Subcutaneous abdominal adipose tissue (tissue), 5 donors: ENCODE results near the gene SH2D3A.
"Not testable (repeated sequence)": the region's sequence is repeated elsewhere in the genome, so short reads cannot be mapped to it uniquely, and the experiment has no call there.

Source experiments
- H3K27ac ChIP-seq: one replicate; pipeline ENCODE4 v1.7.0; 2013; ENCODE audit warnings: low read depth, mild to moderate bottlenecking, inconsistent platforms, low read length, moderate library complexity
- H3K27me3 ChIP-seq, 5 donors: one replicate each; pipeline ENCODE4 v1.7.0; 2013; ENCODE audit warnings: low read length in 5 of 5, inconsistent platforms in 1 of 5; ENCODE audit not compliant: control insufficient read depth in 5 of 5, insufficient read depth in 4 of 5
- H3K36me3 ChIP-seq, 5 donors: one replicate each; pipeline ENCODE4 v1.7.0; 2013; ENCODE audit warnings: low read length in 5 of 5; ENCODE audit not compliant: control insufficient read depth in 5 of 5, insufficient read depth in 5 of 5
- H3K4me1 ChIP-seq, 5 donors: one replicate each; pipeline ENCODE4 v1.7.0; 2013; ENCODE audit warnings: low read length in 5 of 5, mild to moderate bottlenecking in 3 of 5, moderate library complexity in 1 of 5; ENCODE audit not compliant: control insufficient read depth in 5 of 5, insufficient read depth in 5 of 5
- H3K4me3 ChIP-seq, 5 donors: one replicate each; pipeline ENCODE4 v1.7.0; 2013; ENCODE audit warnings: low read length in 5 of 5, low read depth in 1 of 5
- H3K9ac ChIP-seq, 5 donors: one replicate each; pipeline ENCODE4 v1.7.0; 2013; ENCODE audit warnings: low read length in 5 of 5, mild to moderate bottlenecking in 4 of 5, moderate library complexity in 3 of 5
- H3K9me3 ChIP-seq, 5 donors: one replicate each; pipeline ENCODE4 v1.7.0; 2013; ENCODE audit warnings: low read length in 5 of 5; ENCODE audit not compliant: control insufficient read depth in 5 of 5
- donor health status: healthy.
- donor health status: healthy.
- donor health status: healthy.
- donor health status: healthy.
- donor health status: healthy.

SH2D3A gene

DNA sequence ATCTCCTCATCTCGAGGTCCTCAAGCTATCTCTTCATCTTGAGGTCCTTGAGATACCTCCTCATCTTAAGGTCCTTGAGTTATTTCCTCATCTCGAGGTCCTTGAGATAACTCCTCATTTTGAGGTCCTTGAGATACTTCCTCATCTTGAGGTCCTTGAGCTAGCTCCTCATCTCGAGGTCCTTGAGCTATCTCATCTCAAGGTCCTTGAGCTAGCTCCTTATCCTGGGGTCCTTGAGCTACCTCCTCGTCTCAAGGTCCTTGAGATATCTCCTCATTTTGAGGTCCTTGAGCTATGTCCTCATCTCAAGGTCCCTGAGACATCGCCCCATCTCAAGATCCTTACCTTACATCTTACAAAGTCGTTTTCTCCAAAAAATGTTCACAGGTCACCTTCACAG, 24.0 kb upstream of the SH2D3A start:
- H3K27me3 ChIP-seq: peaks cover 0 to 5% (median 0%) of the 10 kb centered on the region in 5 donors
- H3K9ac ChIP-seq: no peak overlapping the region
- H3K9me3 ChIP-seq: peaks cover 3 to 12% (median 8%) of the 10 kb centered on the region in 5 donors
- H3K4me1 ChIP-seq: peaks cover 0 to 5% (median 0%) of the 10 kb centered on the region in 5 donors
- no peak overlapping the region for H3K4me3 ChIP-seq
- H3K36me3 ChIP-seq: no peaks in the 10 kb centered on the region
- no peak overlapping the region for H3K27ac ChIP-seq

DNA sequence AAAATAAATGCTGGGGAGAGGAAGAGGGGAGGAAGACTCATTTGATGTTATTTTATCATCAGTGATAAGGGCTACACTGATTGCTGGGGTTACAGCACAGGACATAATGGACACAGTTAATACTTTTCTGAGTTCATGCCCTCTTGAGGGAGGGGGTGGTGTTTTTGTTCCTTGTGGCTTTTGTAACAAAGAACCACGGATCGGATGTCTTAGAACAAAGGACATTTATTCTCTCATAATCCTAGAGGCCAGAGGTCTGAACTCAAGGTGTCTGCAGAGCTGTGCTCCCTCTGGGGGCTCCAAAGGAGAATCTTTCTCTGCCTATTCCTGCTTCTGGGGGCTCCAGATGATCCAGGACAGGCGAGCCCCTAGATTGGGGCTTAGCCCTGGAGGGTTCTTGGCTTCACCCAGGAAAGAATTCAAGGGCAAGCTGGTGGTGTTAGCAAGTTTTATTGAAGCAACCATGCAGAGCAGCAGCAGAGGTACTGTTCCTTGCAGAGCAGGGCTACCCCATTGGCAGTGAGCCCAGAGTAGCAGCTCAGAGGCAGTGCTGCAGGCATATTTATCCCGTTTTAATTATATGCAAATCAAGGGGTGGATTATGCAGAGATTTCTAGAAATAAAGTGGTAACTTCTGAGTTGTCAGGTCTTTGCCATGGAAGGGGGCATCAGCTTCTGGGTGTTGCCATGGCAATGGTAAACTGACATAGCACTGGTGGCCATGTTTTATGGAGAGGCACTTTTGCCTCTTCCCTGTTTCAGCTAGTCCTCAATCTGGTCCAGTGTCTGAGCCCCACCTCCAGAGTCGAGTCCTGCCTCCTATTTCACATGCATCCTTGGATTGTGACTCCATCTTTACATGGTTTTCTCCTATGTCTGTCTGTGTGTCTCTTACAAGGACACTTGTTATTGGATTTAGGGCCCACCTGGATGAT, 23.2 kb upstream of the SH2D3A start:
- H3K9ac ChIP-seq: no peak overlapping the region
- H3K9me3 ChIP-seq: peaks cover 3 to 12% (median 8%) of the 10 kb centered on the region in 5 donors
- peaks cover 0 to 5% (median 0%) of the 10 kb centered on the region in 5 donors for H3K4me1 ChIP-seq
- H3K27me3 ChIP-seq: peaks cover 0 to 5% (median 0%) of the 10 kb centered on the region in 5 donors
- no peaks in the 10 kb centered on the region for H3K36me3 ChIP-seq
- H3K4me3 ChIP-seq: no peak overlapping the region
- no peak overlapping the region for H3K27ac ChIP-seq

DNA sequence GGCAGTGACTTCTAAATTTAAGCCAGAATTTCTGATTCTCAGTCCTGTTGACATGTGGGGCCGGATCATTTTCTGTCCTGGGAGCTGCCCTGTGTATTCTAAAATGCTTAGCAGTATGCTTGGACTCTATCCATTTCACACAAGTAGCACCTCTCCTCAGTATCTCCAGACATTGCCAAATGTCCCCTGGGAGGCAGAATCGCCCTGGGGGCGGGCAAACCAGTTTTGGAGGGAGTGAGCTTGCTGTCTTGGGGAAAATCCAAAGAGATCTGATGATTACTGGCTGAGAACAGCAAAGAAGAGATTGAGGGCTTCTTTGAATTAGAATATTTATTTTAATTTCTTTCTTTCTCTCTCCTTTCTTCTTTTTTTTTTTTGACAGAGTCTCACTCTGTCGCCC, 21.7 kb upstream of the SH2D3A start:
- Histone ChIP-seq H3K9ac (no peak overlapping the region), H3K9me3 (no peaks in the 10 kb centered on the region), H3K27ac (no peak overlapping the region), H3K27me3 (peaks cover 0 to 5% (median 0%) of the 10 kb centered on the region in 5 donors), H3K36me3 (no peaks in the 10 kb centered on the region), H3K4me1 (peaks cover 0 to 5% (median 0%) of the 10 kb centered on the region in 5 donors), H3K4me3 (no peak overlapping the region)

DNA sequence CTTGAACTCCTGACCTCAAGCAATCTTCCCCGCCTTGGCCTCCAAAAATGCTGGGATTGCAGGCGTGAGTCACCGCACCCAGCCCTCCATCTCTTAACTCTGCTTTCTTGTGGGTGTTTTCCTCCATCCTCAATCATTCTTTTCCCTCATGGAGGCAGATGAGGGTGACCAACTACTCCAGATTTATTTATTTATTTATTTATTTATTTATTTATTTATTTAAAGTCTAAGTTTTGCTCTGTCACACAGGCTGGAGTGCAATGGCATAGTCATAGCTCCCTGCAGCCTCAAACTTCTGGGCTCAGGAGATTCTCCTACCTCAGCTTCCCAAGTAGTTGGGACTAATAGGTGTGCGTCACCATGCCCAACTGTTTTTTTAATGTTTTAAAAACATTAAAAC, 20.2 kb upstream of the SH2D3A start:
- Histone ChIP-seq H3K27ac (no peak overlapping the region), H3K9me3 (no peaks in the 10 kb centered on the region), H3K4me1 (peaks cover 0 to 5% (median 0%) of the 10 kb centered on the region in 5 donors), H3K9ac (no peak overlapping the region), H3K36me3 (no peaks in the 10 kb centered on the region), H3K4me3 (no peak overlapping the region), H3K27me3 (peaks cover 0 to 5% (median 0%) of the 10 kb centered on the region in 5 donors)

DNA sequence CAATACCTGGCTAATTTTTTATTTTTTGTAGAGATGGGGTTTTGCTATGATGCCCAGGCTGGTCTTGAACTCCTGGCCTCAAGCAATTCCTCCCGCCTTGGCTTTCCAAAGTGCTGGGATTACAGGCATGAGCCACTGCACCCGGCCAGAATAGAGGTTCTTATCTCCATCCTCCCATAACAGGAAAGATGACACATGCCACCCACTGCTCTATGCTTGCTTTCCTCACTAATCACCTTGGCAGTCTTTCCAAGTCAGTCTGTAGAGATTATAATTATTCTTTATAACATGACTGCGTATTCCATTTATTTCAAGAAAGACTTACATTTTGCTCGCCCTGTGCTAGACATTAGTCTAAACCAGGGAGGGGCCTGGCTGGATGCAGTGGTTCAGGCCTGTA, 12.0 kb upstream of the SH2D3A start:
- no peak overlapping the region for H3K4me3 ChIP-seq
- peaks cover 0 to 19% (median 7%) of the 10 kb centered on the region in 5 donors for H3K4me1 ChIP-seq
- no peaks in the 10 kb centered on the region for H3K36me3 ChIP-seq
- H3K27me3 ChIP-seq: no peaks in the 10 kb centered on the region
- no peaks in the 10 kb centered on the region for H3K9me3 ChIP-seq
- no peak overlapping the region for H3K9ac ChIP-seq
- no peak overlapping the region for H3K27ac ChIP-seq

DNA sequence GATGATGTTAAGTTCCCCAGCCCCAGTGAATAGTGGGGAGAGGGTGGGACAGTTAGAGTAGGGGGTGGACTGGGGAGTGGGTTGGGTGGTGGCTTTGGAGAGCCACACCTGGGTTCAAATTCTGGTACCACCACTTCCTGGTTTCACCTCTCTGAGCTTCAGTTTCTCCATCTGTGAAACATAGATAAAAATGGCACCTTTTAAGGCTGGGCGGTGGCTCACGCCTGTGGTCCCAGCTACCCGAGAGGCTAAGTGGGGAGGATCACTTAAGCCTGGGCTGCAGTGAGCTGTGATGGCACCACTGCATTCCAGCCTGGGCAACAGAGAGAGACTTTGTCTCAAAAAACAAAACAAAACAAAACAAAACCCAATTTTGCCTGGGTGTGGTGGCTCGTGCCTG, 11.2 kb upstream of the SH2D3A start:
- no peaks in the 10 kb centered on the region for H3K36me3 ChIP-seq
- peaks cover 0 to 19% (median 7%) of the 10 kb centered on the region in 5 donors for H3K4me1 ChIP-seq
- no peak overlapping the region for H3K27ac ChIP-seq
- no peaks in the 10 kb centered on the region for H3K27me3 ChIP-seq
- H3K4me3 ChIP-seq: no peak overlapping the region
- H3K9ac ChIP-seq: no peak overlapping the region
- no peaks in the 10 kb centered on the region for H3K9me3 ChIP-seq

DNA sequence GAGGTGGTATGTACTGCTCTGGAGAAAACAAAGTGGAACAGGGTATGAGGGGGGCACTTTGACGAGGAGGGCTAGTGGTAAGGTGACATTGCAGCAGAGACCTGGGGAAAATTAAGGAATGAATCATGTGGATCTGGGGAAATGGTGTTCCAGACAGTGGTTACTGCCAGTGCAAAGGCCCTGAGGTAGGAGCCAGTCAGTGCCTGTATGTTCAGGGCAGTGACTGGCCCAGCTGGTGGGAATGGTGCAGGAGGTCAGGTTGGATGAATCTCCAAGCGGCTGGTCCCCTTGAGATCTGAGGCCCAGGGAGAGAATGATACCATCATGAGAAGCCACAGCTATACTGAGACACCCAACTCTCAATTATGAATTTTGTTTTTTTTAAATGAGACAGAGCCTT, 10.2 kb upstream of the SH2D3A start:
- peaks cover 0 to 19% (median 7%) of the 10 kb centered on the region in 5 donors for H3K4me1 ChIP-seq
- peaks cover 0 to 3% (median 0%) of the 10 kb centered on the region in 5 donors for H3K27me3 ChIP-seq

DNA sequence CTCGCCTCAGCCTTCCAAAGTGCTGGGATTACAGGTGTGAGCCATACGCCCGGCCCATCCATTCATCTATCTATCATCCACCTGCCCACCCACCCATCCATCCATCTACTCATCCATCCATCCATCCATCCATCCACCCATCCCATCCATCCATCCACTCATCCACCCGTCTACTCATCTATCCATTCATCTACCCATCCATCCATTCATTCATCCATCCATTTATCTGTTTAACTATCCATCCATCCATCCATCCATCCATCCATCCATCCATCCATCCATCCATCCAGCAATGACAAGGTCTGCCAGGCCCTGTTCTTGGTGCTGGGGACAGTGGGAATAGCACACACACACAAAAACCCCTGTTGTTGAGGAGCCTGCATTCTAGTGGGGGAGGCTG, 9.8 kb upstream of the SH2D3A start:
- Histone ChIP-seq H3K4me3 (no peak overlapping the region), H3K9me3 (no peaks in the 10 kb centered on the region), H3K4me1 (peaks cover 0 to 19% (median 7%) of the 10 kb centered on the region in 5 donors), H3K9ac (no peak overlapping the region), H3K27me3 (peaks cover 0 to 3% (median 0%) of the 10 kb centered on the region in 5 donors), H3K36me3 (no peaks in the 10 kb centered on the region), H3K27ac (no peak overlapping the region)

More for the DNA sequence above, 10.2 kb upstream of the SH2D3A start:
- Histone ChIP-seq H3K9ac (no peak overlapping the region), H3K9me3 (no peaks in the 10 kb centered on the region), H3K4me3 (no peak overlapping the region), H3K36me3 (no peaks in the 10 kb centered on the region), H3K27ac (no peak overlapping the region)

DNA sequence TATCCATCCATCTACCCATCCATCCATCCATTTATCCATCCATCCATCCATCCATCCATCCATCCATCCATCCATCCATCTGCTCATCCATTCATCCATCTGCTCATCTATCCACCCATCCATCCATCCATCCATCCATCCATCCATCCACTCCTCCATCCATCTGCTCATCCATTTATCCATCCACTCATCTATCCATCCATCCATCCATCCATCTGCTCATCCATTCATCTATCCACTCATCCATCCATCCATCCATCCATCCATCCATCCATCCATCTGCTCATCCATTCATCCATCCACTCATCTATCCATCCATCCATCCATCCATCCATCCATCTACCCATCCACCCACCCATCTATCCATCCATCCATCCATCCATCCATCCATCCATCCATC, 8.8 kb upstream of the SH2D3A start:
- H3K27me3 ChIP-seq, H3K4me3 ChIP-seq, H3K9me3 ChIP-seq, H3K4me1 ChIP-seq, H3K27ac ChIP-seq, H3K36me3 ChIP-seq, H3K9ac ChIP-seq: not testable (repeated sequence)
